IPS DF 6.9 (cell line): ENCODE results near the gene HSPA4.

Source experiments
- DNase-seq: peaks from one replicate; pipeline ENCODE4 v3.0.0-alpha.2; 2013; ENCODE audit warnings: low read depth, low spot score
- H3K27ac ChIP-seq: one replicate; pipeline ENCODE4 v1.5.1; 2013; ENCODE audit warnings: low read length, control low read depth
- H3K27me3 ChIP-seq: 2 replicates; pipeline ENCODE4 v1.6.1; 2013; ENCODE audit warnings: mild to moderate bottlenecking, low read length; ENCODE audit not compliant: control insufficient read depth, insufficient read depth
- H3K36me3 ChIP-seq: 2 replicates; pipeline ENCODE4 v1.6.1; 2013; ENCODE audit warnings: low read length; ENCODE audit not compliant: control insufficient read depth, insufficient read depth
- H3K4me1 ChIP-seq: 2 replicates; pipeline ENCODE4 v1.6.1; 2013; ENCODE audit warnings: low read length; ENCODE audit not compliant: control insufficient read depth, insufficient read depth
- H3K4me3 ChIP-seq: 2 replicates; pipeline ENCODE4 v1.5.1; 2013; ENCODE audit warnings: mild to moderate bottlenecking, low read length
- H3K9me3 ChIP-seq: 2 replicates; pipeline ENCODE4 v1.6.1; 2013; ENCODE audit warnings: low read length, inconsistent platforms; ENCODE audit not compliant: control insufficient read depth, insufficient read depth
- WGBS: extraction: QIAGEN DNeasy Blood & Tissue Kit; methylation state at CpG from one replicate; pipeline ENCODE4 v1.1.7; 2013; ENCODE audit warnings: mixed read lengths, missing lambda C conversion rate; ENCODE audit not compliant: insufficient read length, insufficient coverage; 5-methylcytosine and 5-hydroxymethylcytosine counted together

Gene HSPA4

GRCh38 chr5:133140311-133140710 is 88.5 kb downstream of the HSPA4 start:
- Histone ChIP-seq H3K36me3 (no peaks in the 10 kb centered on the region), H3K9me3 (no peaks in the 10 kb centered on the region), H3K4me1 (no peaks in the 10 kb centered on the region), H3K27ac (no peak overlapping the region), H3K27me3 (no peaks in the 10 kb centered on the region), H3K4me3 (no peak overlapping the region)
- DNase-seq, result no peak
- WGBS, result no CpG with 5 or more reads among the region's 7 CpGs

- Histone ChIP-seq H3K4me3 (no peak overlapping the region), H3K36me3 (no peaks in the 10 kb centered on the region), H3K4me1 (no peaks in the 10 kb centered on the region), H3K27ac (no peak overlapping the region), H3K9me3 (no peaks in the 10 kb centered on the region), H3K27me3 (no peaks in the 10 kb centered on the region)
- DNase-seq, result no peak
- no CpG with 5 or more reads among the region's 3 CpGs for WGBS
Measured at GRCh38 chr5:133141746-133142145, 89.9 kb downstream of the HSPA4 start.

GRCh38 chr5:133142782-133143181 is 91.0 kb downstream of the HSPA4 start:
- Histone ChIP-seq H3K36me3 (no peaks in the 10 kb centered on the region), H3K4me3 (no peak overlapping the region), H3K9me3 (no peaks in the 10 kb centered on the region), H3K27ac (no peak overlapping the region), H3K4me1 (no peaks in the 10 kb centered on the region), H3K27me3 (no peaks in the 10 kb centered on the region)
- no peak for DNase-seq
- no CpG with 5 or more reads among the region's 6 CpGs for WGBS

- no peaks in the 10 kb centered on the region for H3K9me3 ChIP-seq
- no peak for DNase-seq
- no peaks in the 10 kb centered on the region for H3K36me3 ChIP-seq
- no CpG with 5 or more reads among the region's 4 CpGs for WGBS
- H3K27me3 ChIP-seq, result no peaks in the 10 kb centered on the region
- no peak overlapping the region for H3K27ac ChIP-seq
- H3K4me1 ChIP-seq, result no peaks in the 10 kb centered on the region
- H3K4me3 ChIP-seq, result no peak overlapping the region
Measured at GRCh38 chr5:133144245-133144981, 92.6 kb downstream of the HSPA4 start.

- no CpG with 5 or more reads among the region's 11 CpGs for WGBS
- DNase-seq, result no peak
Measured at GRCh38 chr5:133145436-133146170, 93.8 kb downstream of the HSPA4 start.

GRCh38 chr5:133147411-133147810 is 95.6 kb downstream of the HSPA4 start:
- H3K9me3 ChIP-seq, result no peaks in the 10 kb centered on the region
- DNase-seq, result no peak
- no peak overlapping the region for H3K4me3 ChIP-seq
- H3K27me3 ChIP-seq, result no peaks in the 10 kb centered on the region
- no CpG with 5 or more reads among the region's 7 CpGs for WGBS
- H3K36me3 ChIP-seq, result no peaks in the 10 kb centered on the region
- H3K4me1 ChIP-seq, result no peaks in the 10 kb centered on the region
- H3K27ac ChIP-seq, result no peak overlapping the region

More at GRCh38 chr5:133145436-133146170, 93.8 kb downstream of the HSPA4 start:
- Histone ChIP-seq H3K27ac (no peak overlapping the region), H3K4me3 (no peak overlapping the region), H3K9me3 (no peaks in the 10 kb centered on the region), H3K36me3 (no peaks in the 10 kb centered on the region), H3K27me3 (no peaks in the 10 kb centered on the region), H3K4me1 (no peaks in the 10 kb centered on the region)

GRCh38 chr5:133147815-133148567 is 96.2 kb downstream of the HSPA4 start:
- Histone ChIP-seq H3K27me3 (no peaks in the 10 kb centered on the region), H3K4me3 (no peak overlapping the region), H3K27ac (no peak overlapping the region), H3K9me3 (no peaks in the 10 kb centered on the region), H3K4me1 (no peaks in the 10 kb centered on the region), H3K36me3 (no peaks in the 10 kb centered on the region)
- WGBS, result no CpG with 5 or more reads among the region's 7 CpGs
- DNase-seq, result no peak

- no peaks in the 10 kb centered on the region for H3K9me3 ChIP-seq
- no peak overlapping the region for H3K4me3 ChIP-seq
- no CpG with 5 or more reads among the region's 4 CpGs for WGBS
- H3K27ac ChIP-seq, result no peak overlapping the region
- H3K27me3 ChIP-seq, result no peaks in the 10 kb centered on the region
- H3K4me1 ChIP-seq, result no peaks in the 10 kb centered on the region
- no peak for DNase-seq
- no peaks in the 10 kb centered on the region for H3K36me3 ChIP-seq
Measured at GRCh38 chr5:133149345-133149744, 97.5 kb downstream of the HSPA4 start.

GRCh38 chr5:133150909-133151544 is 99.2 kb downstream of the HSPA4 start:
- no peaks in the 10 kb centered on the region for H3K4me1 ChIP-seq
- no peak overlapping the region for H3K27ac ChIP-seq
- WGBS, result no CpG with 5 or more reads among the region's 6 CpGs
- no peak for DNase-seq
- no peaks in the 10 kb centered on the region for H3K9me3 ChIP-seq
- H3K4me3 ChIP-seq, result no peak overlapping the region
- H3K27me3 ChIP-seq, result no peaks in the 10 kb centered on the region
- no peaks in the 10 kb centered on the region for H3K36me3 ChIP-seq
